ENCODE data around the gene SPDYE4.
A peak's percentile ranks its signal among the peaks of the same experiment; 100 is the strongest.

DNA sequence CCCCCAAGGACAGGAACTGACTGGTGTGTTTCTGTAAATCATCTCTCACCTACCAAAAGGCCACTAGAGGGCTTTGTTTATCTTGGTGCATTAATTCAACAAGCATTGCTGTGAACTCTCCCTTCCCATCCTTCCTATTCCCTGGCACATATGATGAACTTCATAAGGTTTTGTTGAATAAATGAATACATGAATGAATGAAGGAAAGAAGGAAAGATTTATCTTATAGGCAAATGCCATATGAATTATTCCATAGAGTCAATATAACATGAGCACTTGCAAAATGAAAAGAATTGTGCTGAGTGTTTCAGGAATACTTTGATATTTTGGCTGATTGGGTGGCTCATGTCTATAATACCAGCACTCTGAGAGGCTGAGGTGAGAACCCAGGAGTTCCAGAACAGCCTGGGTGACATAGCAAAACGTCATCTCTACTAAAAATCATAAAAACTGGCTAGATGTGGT lies 4.3 kb downstream of the SPDYE4 start:
- TF ChIP-seq, protein P1, sequence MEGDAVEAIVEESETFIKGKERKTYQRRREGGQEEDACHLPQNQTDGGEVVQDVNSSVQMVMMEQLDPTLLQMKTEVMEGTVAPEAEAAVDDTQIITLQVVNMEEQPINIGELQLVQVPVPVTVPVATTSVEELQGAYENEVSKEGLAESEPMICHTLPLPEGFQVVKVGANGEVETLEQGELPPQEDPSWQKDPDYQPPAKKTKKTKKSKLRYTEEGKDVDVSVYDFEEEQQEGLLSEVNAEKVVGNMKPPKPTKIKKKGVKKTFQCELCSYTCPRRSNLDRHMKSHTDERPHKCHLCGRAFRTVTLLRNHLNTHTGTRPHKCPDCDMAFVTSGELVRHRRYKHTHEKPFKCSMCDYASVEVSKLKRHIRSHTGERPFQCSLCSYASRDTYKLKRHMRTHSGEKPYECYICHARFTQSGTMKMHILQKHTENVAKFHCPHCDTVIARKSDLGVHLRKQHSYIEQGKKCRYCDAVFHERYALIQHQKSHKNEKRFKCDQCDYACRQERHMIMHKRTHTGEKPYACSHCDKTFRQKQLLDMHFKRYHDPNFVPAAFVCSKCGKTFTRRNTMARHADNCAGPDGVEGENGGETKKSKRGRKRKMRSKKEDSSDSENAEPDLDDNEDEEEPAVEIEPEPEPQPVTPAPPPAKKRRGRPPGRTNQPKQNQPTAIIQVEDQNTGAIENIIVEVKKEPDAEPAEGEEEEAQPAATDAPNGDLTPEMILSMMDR (IDR thresholded peaks at IDR 0.05; ENCODE audit: low read depth, low read length), result peak; percentile 9
- no peak for TF ChIP-seq MYC (IDR thresholded peaks at IDR 0.05; ENCODE audit: low read depth, low read length)
- TF ChIP-seq, protein P2, sequence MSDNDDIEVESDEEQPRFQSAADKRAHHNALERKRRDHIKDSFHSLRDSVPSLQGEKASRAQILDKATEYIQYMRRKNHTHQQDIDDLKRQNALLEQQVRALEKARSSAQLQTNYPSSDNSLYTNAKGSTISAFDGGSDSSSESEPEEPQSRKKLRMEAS (IDR thresholded peaks at IDR 0.05; ENCODE audit: low read depth, low read length), result no peak
- no peak for TF ChIP-seq POLR2A (IDR thresholded peaks at IDR 0.05; ENCODE audit: extremely low read depth, insufficient read length)
